AG20443 (cell line): ENCODE results near the gene SNRPB.

Source experiments
- DNase-seq: peaks from one replicate; pipeline ENCODE4 v3.0.0; 2012; ENCODE audit warnings: low spot score, mixed read lengths

SNRPB gene

DNA sequence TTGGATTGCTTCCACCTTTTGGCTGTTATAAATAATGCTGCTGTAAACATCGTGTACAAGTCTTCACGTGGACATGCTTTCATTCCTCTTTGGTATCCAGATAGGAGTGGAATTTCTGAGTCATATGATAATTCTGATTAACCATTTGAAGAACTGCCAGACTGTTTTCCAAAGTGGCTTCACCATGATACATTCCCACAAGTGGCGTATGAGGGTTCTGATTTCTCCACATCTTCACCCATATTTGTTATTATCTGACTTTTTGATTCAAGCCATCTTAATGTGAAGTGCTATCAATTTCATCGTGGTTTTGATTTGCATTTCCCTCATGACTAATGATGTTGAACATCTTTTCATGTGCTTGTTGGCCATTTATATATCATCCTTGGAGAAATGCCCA lies 2.9 kb upstream of the SNRPB start:
- peak; percentile 17 for DNase-seq

DNA sequence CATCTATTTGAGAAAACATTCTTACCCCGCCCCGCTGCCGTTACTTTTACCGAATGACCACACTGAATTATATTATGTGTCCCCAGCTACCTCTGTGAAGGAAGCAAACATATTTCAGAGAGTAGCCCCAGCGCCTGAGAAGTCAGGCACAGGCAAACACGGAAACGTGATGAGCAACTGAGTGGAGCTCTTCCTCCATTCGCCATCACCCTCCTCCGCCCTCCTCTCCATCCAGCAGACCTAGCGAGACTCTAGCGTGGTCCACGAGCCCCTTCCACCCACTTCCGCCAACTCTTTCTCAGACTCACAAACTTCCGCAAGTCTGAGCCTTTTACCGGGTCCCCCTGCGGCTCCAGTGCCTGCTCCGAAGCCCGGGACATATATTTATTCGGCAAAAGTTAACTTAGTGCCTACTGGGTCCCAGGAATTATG lies 582 bp downstream of the SNRPB start:
- peak; percentile 70 for DNase-seq

- DNase-seq, result no peak
Measured at GRCh38 chr20:2468581-2469407, 1.8 kb downstream of the SNRPB start.

- DNase-seq, result no peak
Measured at GRCh38 chr20:2467412-2467811, 3.2 kb downstream of the SNRPB start.

DNA sequence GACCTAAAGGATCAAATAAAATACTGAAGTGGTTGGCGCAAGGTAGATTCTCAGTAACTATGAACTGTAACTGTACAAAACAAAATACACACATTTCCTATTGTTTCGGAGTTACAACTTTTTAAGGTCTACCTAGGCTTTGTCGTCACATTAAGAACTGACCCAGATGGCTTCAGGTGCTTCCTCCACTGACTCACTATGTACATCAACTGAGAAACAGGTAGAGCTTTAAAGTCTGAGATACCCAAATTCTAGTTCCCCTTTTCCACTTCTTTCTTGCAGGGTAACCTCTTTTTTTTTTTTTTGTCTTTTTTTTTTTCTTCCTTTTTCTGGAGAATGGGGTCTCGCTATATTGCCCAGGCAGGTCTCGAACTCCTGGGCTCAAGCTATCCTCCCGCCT lies 5.5 kb downstream of the SNRPB start:
- no peak for DNase-seq

DNA sequence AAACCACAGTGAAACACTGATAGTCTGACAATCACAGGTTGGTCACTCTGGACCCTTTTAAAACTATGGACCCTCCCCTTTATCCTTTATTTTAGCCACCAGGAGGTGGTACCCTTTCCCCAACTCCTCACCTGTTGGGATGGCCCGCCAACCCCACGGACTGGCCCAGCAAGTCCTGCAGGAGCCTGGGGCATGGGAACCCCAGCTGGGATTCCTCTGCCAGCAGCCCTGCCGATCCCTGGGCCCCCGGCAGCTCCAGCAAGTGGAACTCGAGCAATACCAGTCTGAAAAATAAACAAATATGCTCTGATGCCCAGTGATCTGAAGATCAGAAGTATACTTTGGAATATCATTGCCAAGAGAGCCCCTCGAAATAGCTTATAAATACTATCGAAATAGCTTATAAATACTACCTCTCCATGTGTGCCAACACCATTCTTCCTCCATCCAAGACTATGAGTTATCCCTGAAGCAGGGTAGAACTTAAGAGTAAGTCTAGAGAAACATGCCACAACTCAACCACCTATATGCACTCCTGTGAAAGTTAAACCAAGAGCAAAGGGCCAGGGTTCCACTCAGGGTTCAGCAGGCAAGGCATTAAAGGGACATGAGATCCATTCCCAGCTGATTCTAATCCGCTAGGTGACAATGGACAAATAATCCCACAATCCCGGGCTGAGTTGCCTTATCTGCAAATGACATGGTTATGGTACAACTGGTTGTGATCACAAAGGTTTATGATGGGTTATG lies 6.8 kb downstream of the SNRPB start:
- DNase-seq, result no peak

- no peak for DNase-seq
Measured at GRCh38 chr20:2462484-2462883, 8.1 kb downstream of the SNRPB start.

DNA sequence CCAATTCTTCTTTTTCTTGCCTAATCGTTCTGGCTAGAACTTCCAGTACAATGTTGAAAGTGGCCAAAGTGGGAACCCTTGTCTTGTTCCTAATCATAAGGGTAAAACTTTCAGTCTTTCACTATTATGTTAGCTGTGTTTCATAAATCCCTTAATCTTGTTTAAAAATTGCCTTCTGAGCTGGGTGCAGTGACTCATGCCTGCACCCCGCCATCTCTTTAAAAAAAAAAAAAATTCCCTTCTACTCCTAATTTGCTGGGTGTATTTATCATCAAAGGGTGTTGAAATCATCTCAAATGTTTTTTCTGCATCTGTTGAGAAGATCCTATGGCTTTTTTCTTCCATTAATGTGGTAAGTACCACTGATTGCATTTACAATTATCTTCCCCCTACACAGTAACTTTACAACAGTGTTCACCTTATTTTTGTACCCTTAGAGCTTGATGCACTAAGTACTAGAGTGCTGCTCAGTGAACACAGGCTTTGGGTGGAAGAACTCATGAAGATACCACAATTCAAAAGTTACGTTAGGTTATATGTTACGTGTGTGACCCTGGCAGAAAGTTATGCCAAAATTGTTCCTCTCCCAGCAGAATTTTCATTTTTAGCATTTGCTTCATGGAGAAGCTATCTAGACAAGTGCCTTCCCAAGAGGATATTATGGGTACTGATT lies 9.7 kb downstream of the SNRPB start:
- DNase-seq, result no peak

- DNase-seq, result no peak
Measured at GRCh38 chr20:2459981-2460751, 10.4 kb downstream of the SNRPB start.

GRCh38 chr20:2458919-2459499 lies 11.6 kb downstream of the SNRPB start:
- no peak for DNase-seq

DNA sequence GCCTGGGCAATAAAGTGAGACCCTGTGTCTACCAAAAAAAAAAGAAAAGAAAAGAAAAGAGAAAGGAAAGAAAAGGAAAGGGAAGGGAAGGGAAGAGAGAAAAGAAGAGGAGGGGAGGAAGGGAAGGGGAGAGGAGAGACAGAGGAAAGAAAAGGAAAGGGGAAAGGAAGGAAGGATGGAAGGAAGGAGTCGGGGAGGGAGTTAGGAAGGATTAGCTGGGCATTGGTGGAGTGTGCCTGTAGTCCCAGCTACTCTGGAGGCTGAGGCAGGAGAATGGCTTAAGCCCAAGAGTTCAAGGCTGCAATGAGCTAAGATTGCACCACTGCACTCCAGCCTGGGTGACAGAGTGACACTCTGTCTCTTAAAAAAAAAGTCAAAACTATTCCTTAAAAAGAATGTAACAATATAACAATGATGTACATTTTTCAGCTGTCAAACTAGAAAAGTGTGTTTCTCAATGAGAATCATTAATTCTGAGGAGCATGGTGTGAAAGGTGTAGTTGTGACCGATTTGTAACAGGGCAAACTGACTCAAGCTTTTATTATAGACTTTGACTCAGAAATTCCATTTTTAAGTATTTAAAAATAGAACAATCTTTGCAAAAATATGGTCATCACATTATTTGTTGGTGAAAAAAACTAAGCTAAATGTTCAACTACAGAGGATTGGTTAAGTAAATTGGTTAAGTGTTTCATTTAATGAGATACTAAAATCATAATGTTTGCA lies 14.7 kb downstream of the SNRPB start:
- no peak for DNase-seq

DNA sequence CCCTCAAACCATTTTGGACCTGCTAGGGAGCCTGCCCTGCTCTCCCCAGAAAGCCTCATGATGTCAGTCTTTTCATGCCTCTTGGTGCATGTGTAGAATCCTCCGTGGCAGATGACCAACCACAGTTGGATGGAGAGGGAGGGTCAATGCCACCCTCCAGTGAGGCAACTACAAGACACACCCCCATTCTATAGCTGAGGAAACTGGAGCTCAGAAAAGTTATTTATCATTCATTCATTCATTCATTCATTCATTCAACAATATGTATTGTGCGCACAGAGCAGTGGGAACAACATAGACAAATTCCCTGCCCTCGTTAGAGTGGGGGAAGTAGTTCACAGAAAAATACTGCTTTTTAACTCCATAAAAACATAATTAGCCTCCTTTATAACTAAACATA lies 16.8 kb downstream of the SNRPB start:
- DNase-seq, result no peak

GRCh38 chr20:2451939-2452732 lies 18.5 kb downstream of the SNRPB start:
- DNase-seq, result peak; percentile 87

DNA sequence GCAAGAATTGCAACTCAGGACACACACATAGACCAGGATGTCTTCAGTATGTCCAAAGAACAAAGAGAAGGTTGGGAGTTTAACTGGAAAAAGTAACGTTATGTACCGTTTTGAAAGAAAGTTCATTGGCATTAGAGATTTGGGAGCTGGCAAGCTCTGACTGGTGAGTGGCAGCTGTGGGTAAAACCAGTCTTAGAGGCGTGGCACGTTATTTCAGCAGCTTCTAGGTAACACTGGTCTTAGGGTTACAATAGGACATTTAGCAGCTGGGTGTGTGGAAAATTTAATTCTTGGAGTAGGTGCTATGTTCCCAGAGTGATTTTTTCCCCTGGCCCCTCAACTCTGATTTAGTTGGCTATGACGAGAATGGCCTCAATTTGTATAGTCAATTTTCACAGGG lies 19.2 kb downstream of the SNRPB start:
- DNase-seq, result no peak

DNA sequence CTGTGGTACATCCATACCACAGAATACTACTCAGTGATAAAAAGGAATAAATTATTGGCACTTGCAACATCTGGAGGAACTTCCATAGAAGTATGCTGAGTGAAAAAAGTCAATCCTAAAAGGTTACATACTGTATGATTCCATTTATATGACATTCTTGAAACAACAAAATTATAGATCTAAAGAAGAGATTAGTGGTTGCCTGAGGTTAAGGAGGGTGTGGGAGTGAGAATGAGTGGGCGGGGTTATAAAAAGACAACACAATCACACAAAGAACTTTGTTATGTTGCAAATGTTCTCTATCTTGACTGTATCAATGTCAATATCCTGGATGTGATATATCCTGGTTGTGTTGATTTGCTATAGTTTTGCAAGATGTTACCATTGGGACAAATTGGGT lies 21.2 kb downstream of the SNRPB start:
- no peak for DNase-seq

GRCh38 chr20:2446845-2447244 lies 23.7 kb downstream of the SNRPB start:
- no peak for DNase-seq

- no peak for DNase-seq
Measured at GRCh38 chr20:2431185-2431584, 39.4 kb downstream of the SNRPB start.

GRCh38 chr20:2430538-2430937 lies 40.1 kb downstream of the SNRPB start:
- DNase-seq, result no peak

DNA sequence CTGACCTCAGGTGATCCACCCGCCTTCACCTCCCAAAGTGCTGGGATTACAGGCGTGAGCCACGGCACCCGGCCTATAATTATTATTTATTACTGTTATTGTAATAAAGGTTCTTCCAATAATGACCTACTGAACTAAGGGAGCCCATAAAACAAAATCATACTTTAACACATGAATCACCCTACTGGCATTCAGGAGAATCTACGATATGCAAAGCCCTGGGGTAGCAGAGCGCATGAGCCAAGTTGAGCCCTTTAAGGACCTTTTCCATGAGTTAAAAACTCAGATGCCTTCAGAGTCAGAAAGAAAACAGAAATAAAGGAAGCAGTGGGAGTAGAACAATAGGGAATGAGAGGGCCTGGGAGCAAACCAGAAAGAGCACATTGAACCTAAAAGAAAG lies 41.5 kb downstream of the SNRPB start:
- no peak for DNase-seq

DNA sequence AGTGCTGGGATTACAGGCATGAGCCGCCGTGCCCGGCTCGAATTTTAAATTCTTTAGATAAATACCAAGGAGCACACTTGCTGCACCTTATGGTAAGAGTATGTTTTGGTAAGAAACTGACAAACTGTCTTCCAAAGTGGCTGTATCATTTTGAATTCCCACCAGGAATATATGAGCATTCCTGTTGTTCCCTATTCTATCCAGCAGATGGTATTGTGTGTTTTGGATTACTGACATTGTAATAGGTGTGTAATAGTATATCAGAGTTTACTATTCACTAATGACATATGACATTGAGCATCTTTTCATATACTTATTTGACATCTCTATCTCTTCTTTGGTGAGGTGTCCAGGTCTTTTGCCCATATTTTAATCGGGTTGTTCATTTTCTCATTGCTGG lies 49.3 kb downstream of the SNRPB start:
- no peak for DNase-seq
